SK-N-SH (cell line): ENCODE results near the gene NEU4. TPM values are rescaled to one million over a fixed set of nuclear protein-coding genes. Genes with fewer than 3 reads are reported as not detected.

ENCODE experiments used
- CTCF ChIA-PET: fragments of 300-600, 350-600 bp; formaldehyde crosslinking; extraction: SDS; loops from one replicate; lab custom pipeline; 2021; lab: Yijun Ruan, JAX
- POLR2A ChIA-PET: fragments of 350-600 bp; sonication (Branson Sonifier 250); formaldehyde crosslinking; extraction: SDS; loops from one replicate; lab custom pipeline; 2020; ENCODE audit warnings: antibody characterized with exemption, inconsistent platforms; lab: Yijun Ruan, JAX
- DNase-seq: peaks from one replicate; pipeline ENCODE4 v3.0.0; 2012
- H2AFZ ChIP-seq: fragments of 200-600 bp; sonication (generic); 2 replicates; pipeline ENCODE4 v1.8.1; 2016; ENCODE audit warnings: antibody characterized with exemption, mild to moderate bottlenecking, low read depth
- H3F3A ChIP-seq: fragments of 200-600 bp; sonication (generic); replicated peaks from 2 replicates; pipeline ENCODE3; 2016; ENCODE audit warnings: antibody characterized with exemption, mild to moderate bottlenecking; ENCODE audit not compliant: insufficient read depth
- H3K27ac ChIP-seq, 2 experiments: fragments of 200-500 bp in 1 of 2; fragments of 200-600 bp in 1 of 2; sonication (Bioruptor generic) in 1 of 2; sonication (generic), shearing (Covaris generic) in 1 of 2; 2 replicates each; pipeline versions ENCODE4 v1.5.1 to v1.6.1; 2014 to 2016; ENCODE audit warnings: low read depth in 2 of 2, inconsistent platforms in 1 of 2, low read length in 1 of 2, mild to moderate bottlenecking in 1 of 2, mixed read lengths in 1 of 2
- H3K27me3 ChIP-seq: fragments of 200-600 bp; sonication (generic), shearing (Covaris generic); 2 replicates; pipeline ENCODE4 v1.6.1; 2016; ENCODE audit warnings: mixed run types; ENCODE audit not compliant: insufficient read depth
- H3K36me3 ChIP-seq, 2 experiments: fragments of 200-500 bp in 1 of 2; fragments of 200-600 bp in 1 of 2; sonication (Bioruptor generic) in 1 of 2; sonication (generic) in 1 of 2; replicated peaks in 1 of 2; 2 replicates each; pipeline versions ENCODE3 to v1.5.1; 2014 to 2016; ENCODE audit warnings: low read length in 1 of 2, mild to moderate bottlenecking in 1 of 2; ENCODE audit not compliant: insufficient read depth in 2 of 2, control insufficient read depth in 1 of 2
- H3K4me1 ChIP-seq, 2 experiments: fragments of 200-500 bp in 1 of 2; fragments of 200-600 bp in 1 of 2; sonication (Bioruptor generic) in 1 of 2; sonication (generic), shearing (Covaris generic) in 1 of 2; 2 replicates each; pipeline versions ENCODE4 v1.5.1 to v1.6.1; 2014 to 2016; ENCODE audit warnings: low read depth in 1 of 2, low read length in 1 of 2, mixed run types in 1 of 2; ENCODE audit not compliant: insufficient read depth in 2 of 2, control insufficient read depth in 1 of 2
- H3K4me2 ChIP-seq: fragments of 200-600 bp; sonication (generic), shearing (Covaris generic); 2 replicates; pipeline ENCODE4 v1.6.1; 2017; ENCODE audit warnings: mixed run types
- H3K4me3 ChIP-seq, 2 experiments: fragments of 200-500 bp in 1 of 2; fragments of 200-600 bp in 1 of 2; sonication (Bioruptor generic) in 1 of 2; sonication (generic), shearing (Covaris generic) in 1 of 2; 2 replicates each; pipeline versions ENCODE4 v1.5.1 to v1.8.1; 2014 to 2016; ENCODE audit warnings: low read depth in 2 of 2, inconsistent platforms in 1 of 2, low read length in 1 of 2, mild to moderate bottlenecking in 1 of 2, mixed read lengths in 1 of 2, moderate library complexity in 1 of 2
- H3K79me2 ChIP-seq: fragments of 200-600 bp; sonication (generic); 2 replicates; pipeline ENCODE4 v1.8.1; 2017; ENCODE audit warnings: mild to moderate bottlenecking; ENCODE audit not compliant: insufficient read depth
- H3K9ac ChIP-seq: fragments of 200-600 bp; sonication (generic); 2 replicates; pipeline ENCODE4 v1.6.1; 2017; ENCODE audit warnings: mixed run types
- H3K9me2 ChIP-seq: fragments of 200-600 bp; sonication (generic); 2 replicates; pipeline ENCODE4 v1.6.1; 2017; ENCODE audit warnings: mixed run types
- H3K9me3 ChIP-seq: fragments of 200-600 bp; sonication (generic); 2 replicates; pipeline ENCODE4 v1.6.1; 2017; ENCODE audit warnings: mixed run types, mild to moderate bottlenecking, moderate library complexity
- H4K20me1 ChIP-seq: fragments of 200-600 bp; sonication (generic); 2 replicates; pipeline ENCODE4 v1.6.1; 2017; ENCODE audit warnings: mild to moderate bottlenecking, mixed run types; ENCODE audit not compliant: insufficient read depth
- CTCF ChIP-seq: fragments of 200-600 bp; sonication (generic); IDR thresholded peaks from 2 replicates; pipeline ENCODE4 v1.6.1; 2017; ENCODE audit warnings: antibody characterized with exemption, mild to moderate bottlenecking, moderate library complexity
- EP300 ChIP-seq, 2 experiments: IDR thresholded peaks; 2 replicates each; pipeline versions ENCODE4 v1.4.0 to v1.6.1; 2012; ENCODE audit warnings: borderline replicate concordance in 1 of 2, low read depth in 1 of 2, low read length in 1 of 2
- GABPA ChIP-seq: IDR thresholded peaks from 2 replicates; pipeline ENCODE4 v1.4.0; 2012; ENCODE audit warnings: low read depth, mild to moderate bottlenecking
- JUND ChIP-seq: IDR thresholded peaks from 2 replicates; pipeline ENCODE4 v1.4.0; 2012
- MEF2A ChIP-seq: IDR thresholded peaks from 2 replicates; pipeline ENCODE4 v1.4.0; 2012; ENCODE audit warnings: low read depth, borderline replicate concordance
- MXI1 ChIP-seq: IDR thresholded peaks from 2 replicates; pipeline ENCODE4 v1.6.1; 2012; ENCODE audit warnings: mild to moderate bottlenecking, low read depth, low read length, improper control_type of control experiment
- REST ChIP-seq: IDR thresholded peaks from 2 replicates; pipeline ENCODE4 v1.6.1; 2012; ENCODE audit warnings: mild to moderate bottlenecking, low read depth, low read length, moderate library complexity
- SMC3 ChIP-seq: IDR thresholded peaks from 2 replicates; pipeline ENCODE4 v1.6.1; 2012; ENCODE audit warnings: low read depth, low read length, improper control_type of control experiment
- TCF12 ChIP-seq: IDR thresholded peaks from 2 replicates; pipeline ENCODE4 v1.4.0; 2012
- TEAD4 ChIP-seq: IDR thresholded peaks from 2 replicates; pipeline ENCODE4 v1.4.0; 2012; ENCODE audit warnings: mild to moderate bottlenecking, borderline replicate concordance; ENCODE audit not compliant: insufficient read depth
- USF2 ChIP-seq: fragments of 150-350 bp; IDR thresholded peaks from 2 replicates; pipeline ENCODE4 v1.6.1; 2017; ENCODE audit warnings: antibody characterized with exemption, low read length, low read depth, borderline replicate concordance
- YY1 ChIP-seq: IDR thresholded peaks from 2 replicates; pipeline ENCODE4 v1.4.0; 2012; ENCODE audit warnings: low read depth, mild to moderate bottlenecking
- WGBS: methylation state at CpG from one replicate; pipeline ENCODE4 v1.1.6; 2017; ENCODE audit warnings: low lambda C conversion rate; 5-methylcytosine and 5-hydroxymethylcytosine counted together
- polyA plus RNA-seq, 3 experiments: library from polyadenylated mRNA; depleted of rRNA; stranded (reverse); fragments of >200 nt; gene quantifications; 2 replicates each; pipeline ENCODE4 v1.2.3, GENCODE V29; 2012
- TF ChIP-seq, protein P1 (sequence below): fragments of 150-350 bp; IDR thresholded peaks from 2 replicates; pipeline ENCODE4 v1.6.1; 2016; ENCODE audit warnings: mild to moderate bottlenecking, low read depth, low read length

NEU4 gene
- polyA plus RNA-seq, 1 of the 3 experiments (the other 2 are of a cell fraction), result 0.05 TPM

GRCh38 chr2:241762321-241762932 is 46.6 kb upstream of the NEU4 start (continued):
- TF ChIP-seq EP300 (IDR thresholded peaks at IDR 0.05; ENCODE audit: borderline replicate concordance in 1 of 2, low read depth in 1 of 2, low read length in 1 of 2) (no peak), REST (no peak)

DNA sequence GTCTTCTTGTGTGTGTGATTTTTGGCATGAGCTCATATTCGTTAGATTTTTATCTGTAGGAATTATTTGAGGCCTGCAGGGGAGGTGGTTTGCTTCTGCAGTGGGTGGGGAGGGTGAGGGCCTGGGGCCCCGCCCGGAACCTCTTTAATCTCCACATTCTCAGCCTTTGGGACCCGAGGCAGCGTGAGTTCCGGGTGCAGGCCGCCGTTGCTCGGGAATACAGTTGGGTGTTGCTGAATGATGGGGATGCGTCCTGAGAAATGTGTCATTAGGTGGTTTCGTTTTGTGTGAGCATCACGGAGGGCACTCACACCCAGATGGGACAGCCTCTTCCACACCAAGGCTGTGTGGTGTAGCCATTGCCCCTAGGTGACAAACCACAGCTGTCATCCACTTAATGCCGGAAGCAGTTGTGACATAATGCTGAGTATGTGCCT is 46.0 kb upstream of the NEU4 start:
- peak; percentile 45 for DNase-seq
- Histone ChIP-seq H3K27me3 (no peaks in the 10 kb centered on the region), H4K20me1 (no peaks in the 10 kb centered on the region), H3K4me3 (no peak overlapping the region), H3F3A (peaks cover 12% of the 10 kb centered on the region), H3K9me3 (no peaks in the 10 kb centered on the region), H2AFZ (no peak overlapping the region), H3K9me2 (no peaks in the 10 kb centered on the region), H3K4me1 (peaks cover 0 to 32% of the 10 kb centered on the region in 2 experiments; a peak in 1 of 4 replicates)
- POLR2A ChIA-PET, result interaction anchor here (1.1 kb wide), 1 partner anchor 61 kb away, joined by 3 read pairs; the partner anchor contains the start of gene ING5
- TF ChIP-seq MXI1, result no peak
- no peak for TF ChIP-seq JUND
- no peak for TF ChIP-seq TEAD4
- TF ChIP-seq, protein P1, sequence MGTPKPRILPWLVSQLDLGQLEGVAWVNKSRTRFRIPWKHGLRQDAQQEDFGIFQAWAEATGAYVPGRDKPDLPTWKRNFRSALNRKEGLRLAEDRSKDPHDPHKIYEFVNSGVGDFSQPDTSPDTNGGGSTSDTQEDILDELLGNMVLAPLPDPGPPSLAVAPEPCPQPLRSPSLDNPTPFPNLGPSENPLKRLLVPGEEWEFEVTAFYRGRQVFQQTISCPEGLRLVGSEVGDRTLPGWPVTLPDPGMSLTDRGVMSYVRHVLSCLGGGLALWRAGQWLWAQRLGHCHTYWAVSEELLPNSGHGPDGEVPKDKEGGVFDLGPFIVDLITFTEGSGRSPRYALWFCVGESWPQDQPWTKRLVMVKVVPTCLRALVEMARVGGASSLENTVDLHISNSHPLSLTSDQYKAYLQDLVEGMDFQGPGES, result no peak
- TF ChIP-seq MEF2A, result no peak
- TF ChIP-seq YY1, result no peak
- TF ChIP-seq TCF12, result no peak
- no peak for TF ChIP-seq SMC3
- no peak for TF ChIP-seq GABPA
- no peak for TF ChIP-seq USF2
- no peak for TF ChIP-seq CTCF
- TF ChIP-seq, all 33 proteins: peak for 0
- CTCF ChIA-PET, result interaction anchor here (1.2 to 2.5 kb wide), 5 partner anchors 11 to 41 kb away, joined by 3 to 13 read pairs (median 4); partner anchors contain the start of genes D2HGDH and GAL3ST2
- Histone ChIP-seq H3K36me3 (peaks cover 11 to 16% of the 10 kb centered on the region in 2 experiments), H3K79me2 (no peaks in the 10 kb centered on the region), H3K27ac (peak overlapping the region in 1 of 2 experiments; percentile 53; a peak in 2 of 4 replicates), H3K4me2 (no peak overlapping the region), H3K9ac (no peak overlapping the region)
- 81% methylated on average over 13 of the region's 13 CpGs for WGBS
